ENCODE results near the gene SLC17A2.
"Not testable (repeated sequence)": the region's sequence is repeated elsewhere in the genome, so short reads cannot be mapped to it uniquely, and the experiment has no call there.

Gene SLC17A2

DNA sequence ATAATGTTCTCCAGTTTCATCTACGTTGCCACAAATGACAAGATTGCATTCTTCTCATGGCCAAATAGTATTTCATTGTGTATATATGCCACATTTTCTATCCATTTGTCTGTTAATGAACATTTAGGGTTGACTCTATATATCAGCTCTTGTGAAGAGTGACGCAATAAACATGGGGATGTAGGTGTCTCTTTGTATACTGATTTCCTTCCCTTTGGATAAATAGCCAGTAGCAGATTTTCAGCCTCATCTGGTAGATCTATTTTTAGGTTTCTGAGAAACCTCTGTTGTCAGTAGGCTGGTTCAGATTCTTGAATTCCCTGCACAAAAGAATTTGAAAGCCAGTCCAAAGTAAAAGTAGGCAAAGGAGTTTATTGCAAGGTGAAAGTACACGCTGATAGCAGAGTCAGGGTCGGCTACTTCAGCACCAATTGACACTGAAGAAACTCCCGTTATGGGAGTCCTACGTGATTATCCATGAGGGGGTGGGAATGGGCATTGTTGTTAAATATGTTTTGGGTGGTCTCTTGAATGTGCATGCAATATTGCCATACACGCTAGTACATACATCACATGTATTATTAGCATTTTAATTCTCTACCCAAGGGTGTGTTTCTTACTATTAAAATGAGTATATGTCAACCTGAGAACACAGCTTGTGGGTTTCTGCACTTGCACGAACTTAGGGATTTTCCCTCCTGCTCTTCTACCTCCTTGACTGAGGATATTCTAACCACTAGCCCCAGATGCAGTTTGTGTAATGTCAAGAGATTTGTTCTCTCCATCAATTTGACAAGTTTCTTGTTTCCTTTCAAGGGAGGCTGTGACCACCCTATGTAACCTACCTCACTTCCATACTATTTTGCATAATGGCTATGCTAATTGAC lies 14.4 kb upstream of the SLC17A2 start:
- in situ Hi-C loops (cut with MboI; ENCODE audit: low sequenced_read_pairs), result no loop called here
- Histone ChIP-seq H3K27me3 (ENCODE audit: low read depth) (no peaks in the 10 kb centered on the region), H3K4me3 (no peak overlapping the region), H3K9me3 (no peaks in the 10 kb centered on the region), H3K4me1 (no peaks in the 10 kb centered on the region), H3K36me3 (replicated peaks) (no peaks in the 10 kb centered on the region)
- no peak for DNase-seq (ENCODE audit: low spot score in 2 of 2)

DNA sequence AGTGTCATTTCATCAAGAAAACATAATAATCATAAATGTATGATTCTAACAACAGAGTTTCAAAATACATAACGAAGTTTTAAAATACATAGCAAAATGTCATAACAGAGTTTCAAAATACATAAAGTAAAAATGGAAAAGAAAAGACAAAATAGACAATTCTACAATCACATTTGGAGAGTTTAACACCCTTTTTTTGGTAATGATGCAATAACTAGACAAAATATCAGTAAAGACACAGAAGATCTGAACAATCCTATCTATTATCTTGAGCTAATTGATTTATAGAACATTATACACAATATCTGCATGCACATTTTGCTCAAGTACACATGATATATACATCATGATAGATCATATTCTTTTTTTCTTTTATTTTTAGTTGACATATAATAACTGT lies 13.4 kb upstream of the SLC17A2 start:
- Histone ChIP-seq H3K36me3 (replicated peaks) (no peaks in the 10 kb centered on the region), H3K9me3 (no peaks in the 10 kb centered on the region), H3K4me1 (no peaks in the 10 kb centered on the region), H3K27me3 (ENCODE audit: low read depth) (no peaks in the 10 kb centered on the region), H3K4me3 (no peak overlapping the region)
- in situ Hi-C loops (cut with MboI; ENCODE audit: low sequenced_read_pairs), result no loop called here
- no peak for DNase-seq (ENCODE audit: low spot score in 2 of 2)

GRCh38 chr6:25942561-25943147 lies 12.2 kb upstream of the SLC17A2 start:
- DNase-seq (ENCODE audit: low spot score in 2 of 2), result no peak
- H3K36me3 ChIP-seq (replicated peaks), result no peaks in the 10 kb centered on the region
- in situ Hi-C loops (cut with MboI; ENCODE audit: low sequenced_read_pairs), result no loop called here

GRCh38 chr6:25939593-25939992 lies 9.1 kb upstream of the SLC17A2 start:
- no peaks in the 10 kb centered on the region for H3K9me3 ChIP-seq
- no peak for DNase-seq (ENCODE audit: low spot score in 2 of 2)
- in situ Hi-C loops (cut with MboI; ENCODE audit: low sequenced_read_pairs), result no loop called here
- no peaks in the 10 kb centered on the region for H3K27me3 ChIP-seq (ENCODE audit: low read depth)
- H3K4me3 ChIP-seq, result no peak overlapping the region
- H3K36me3 ChIP-seq (replicated peaks), result no peaks in the 10 kb centered on the region
- H3K4me1 ChIP-seq, result no peaks in the 10 kb centered on the region

More at GRCh38 chr6:25942561-25943147, 12.2 kb upstream of the SLC17A2 start:
- Histone ChIP-seq H3K9me3 (no peaks in the 10 kb centered on the region), H3K4me3 (no peak overlapping the region), H3K4me1 (no peaks in the 10 kb centered on the region), H3K27me3 (ENCODE audit: low read depth) (no peaks in the 10 kb centered on the region)

GRCh38 chr6:25935953-25936352 lies 5.5 kb upstream of the SLC17A2 start:
- Histone ChIP-seq H3K9me3 (no peaks in the 10 kb centered on the region), H3K27me3 (ENCODE audit: low read depth) (0 out of 2 replicates have a peak, but pooled peaks cover 2% of the 10 kb centered on the region), H3K4me3 (no peak overlapping the region), H3K36me3 (replicated peaks) (no peaks in the 10 kb centered on the region), H3K4me1 (no peaks in the 10 kb centered on the region)
- in situ Hi-C loops (cut with MboI; ENCODE audit: low sequenced_read_pairs), result no loop called here
- no peak for DNase-seq (ENCODE audit: low spot score in 2 of 2)

GRCh38 chr6:25934735-25935313 lies 4.3 kb upstream of the SLC17A2 start:
- Histone ChIP-seq H3K4me1 (no peaks in the 10 kb centered on the region), H3K36me3 (replicated peaks) (no peaks in the 10 kb centered on the region), H3K27me3 (ENCODE audit: low read depth) (0 out of 2 replicates have a peak, but pooled peaks cover 2% of the 10 kb centered on the region), H3K9me3 (no peaks in the 10 kb centered on the region), H3K4me3 (no peak overlapping the region)
- in situ Hi-C loops (cut with MboI; ENCODE audit: low sequenced_read_pairs), result no loop called here
- no peak for DNase-seq (ENCODE audit: low spot score in 2 of 2)

DNA sequence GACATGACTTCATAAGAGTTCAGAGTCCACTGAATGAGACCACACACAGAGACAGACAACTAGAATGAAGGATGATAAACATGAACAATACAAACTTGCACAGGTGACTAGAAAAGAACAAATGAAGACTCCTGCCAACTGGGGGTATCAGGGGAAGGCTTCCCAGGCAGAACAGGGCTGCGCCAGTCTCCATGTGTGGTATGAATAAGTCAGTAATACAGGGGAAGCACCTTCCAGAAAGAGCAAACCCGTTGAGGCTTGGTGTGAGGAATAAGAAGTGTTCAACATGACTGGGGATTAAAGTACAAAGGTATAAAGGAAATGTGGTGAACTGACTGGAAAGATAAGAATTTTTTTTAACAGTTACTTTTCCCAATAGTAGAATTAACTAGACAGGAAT lies 3.7 kb upstream of the SLC17A2 start:
- 0 out of 2 replicates have a peak, but pooled peaks cover 2% of the 10 kb centered on the region for H3K27me3 ChIP-seq (ENCODE audit: low read depth)
- no peaks in the 10 kb centered on the region for H3K4me1 ChIP-seq
- DNase-seq (ENCODE audit: low spot score in 2 of 2), result no peak
- no peak overlapping the region for H3K4me3 ChIP-seq
- H3K9me3 ChIP-seq, result no peaks in the 10 kb centered on the region
- in situ Hi-C loops (cut with MboI; ENCODE audit: low sequenced_read_pairs), result no loop called here
- no peaks in the 10 kb centered on the region for H3K36me3 ChIP-seq (replicated peaks)

DNA sequence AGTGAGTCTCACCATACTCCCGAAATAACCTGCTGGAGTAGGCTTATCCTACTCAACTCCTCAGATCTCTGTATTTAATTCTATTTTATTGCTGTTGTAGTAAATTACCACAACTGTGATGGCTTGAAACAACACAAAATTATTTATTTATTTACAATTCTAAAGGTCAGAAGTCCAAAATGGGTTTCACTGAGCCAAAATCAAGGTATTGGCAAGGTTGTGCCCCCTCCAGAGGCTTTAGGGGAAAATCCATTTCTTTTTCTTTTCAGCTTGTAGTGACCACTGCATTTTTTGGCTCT lies 869 bp upstream of the SLC17A2 start:
- in situ Hi-C loops (cut with MboI; ENCODE audit: low sequenced_read_pairs), result no loop called here
- H3K36me3 ChIP-seq (replicated peaks), result no peaks in the 10 kb centered on the region
- H3K4me1 ChIP-seq, result no peaks in the 10 kb centered on the region
- no peak overlapping the region for H3K4me3 ChIP-seq
- no peaks in the 10 kb centered on the region for H3K9me3 ChIP-seq
- 0 out of 2 replicates have a peak, but pooled peaks cover 2% of the 10 kb centered on the region for H3K27me3 ChIP-seq (ENCODE audit: low read depth)
- no peak for DNase-seq (ENCODE audit: low spot score in 2 of 2)

DNA sequence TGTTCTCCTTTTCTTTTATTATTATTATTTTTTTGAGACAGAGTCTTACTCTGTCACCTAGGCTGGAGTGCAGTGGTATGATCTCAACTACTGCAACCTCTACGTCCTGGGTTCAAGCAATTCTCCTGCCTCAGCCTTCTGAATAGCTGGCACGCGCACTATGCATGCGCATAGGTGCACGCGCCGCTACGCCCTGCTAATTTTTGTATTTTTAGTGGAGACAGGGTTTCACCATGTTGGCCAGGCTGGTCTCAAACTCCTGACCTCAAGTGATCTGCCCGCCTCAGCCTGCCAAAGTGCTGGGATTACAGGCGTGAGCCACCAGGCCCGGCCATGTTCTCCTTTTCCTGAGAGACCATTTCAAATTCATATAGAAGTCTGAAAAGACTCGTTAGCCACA lies 706 bp downstream of the SLC17A2 start:
- H3K9me3 ChIP-seq; H3K4me3 ChIP-seq; H3K27me3 ChIP-seq (ENCODE audit: low read depth); H3K4me1 ChIP-seq; DNase-seq (ENCODE audit: low spot score in 2 of 2); in situ Hi-C loops (cut with MboI; ENCODE audit: low sequenced_read_pairs); H3K36me3 ChIP-seq (replicated peaks): not testable (repeated sequence)

DNA sequence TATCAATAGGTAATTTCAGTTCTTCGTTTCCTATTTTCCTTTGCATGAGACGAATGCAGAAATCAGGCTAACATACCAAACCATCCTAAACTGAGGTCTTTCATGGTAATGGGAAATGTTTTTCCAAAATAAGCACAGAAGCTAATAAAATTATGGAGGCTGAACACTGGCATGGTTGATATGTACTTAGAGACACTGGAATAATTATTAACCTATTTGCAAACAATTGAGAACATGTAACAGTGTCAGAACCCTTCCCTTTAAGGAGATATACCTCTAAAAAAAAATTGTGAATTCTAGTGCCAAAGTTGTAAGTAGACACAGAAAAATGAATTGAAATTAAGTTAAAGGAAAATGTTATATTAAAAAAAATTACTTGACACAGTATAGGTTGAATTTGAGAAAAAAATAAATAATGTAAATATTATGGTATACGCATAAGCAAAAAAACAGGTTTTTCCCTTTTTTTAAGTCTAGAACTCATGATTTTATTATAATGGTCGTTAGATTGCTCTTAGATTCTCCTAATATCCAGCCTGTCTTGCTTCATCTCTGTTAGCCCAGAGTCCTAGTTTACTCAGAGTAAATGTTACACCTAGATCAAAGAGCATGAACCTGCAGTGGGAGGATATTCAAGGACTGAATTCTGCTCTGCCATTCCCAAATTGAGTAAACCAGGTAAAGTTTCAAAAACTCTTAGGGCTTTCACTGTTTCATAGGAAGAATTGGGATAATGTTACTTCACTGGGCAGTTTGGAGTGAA lies 1.7 kb downstream of the SLC17A2 start:
- Histone ChIP-seq H3K4me1 (no peaks in the 10 kb centered on the region), H3K27me3 (ENCODE audit: low read depth) (0 out of 2 replicates have a peak, but pooled peaks cover 2% of the 10 kb centered on the region), H3K9me3 (no peaks in the 10 kb centered on the region), H3K36me3 (replicated peaks) (no peaks in the 10 kb centered on the region), H3K4me3 (no peak overlapping the region)
- DNase-seq (ENCODE audit: low spot score in 2 of 2), result no peak
- in situ Hi-C loops (cut with MboI; ENCODE audit: low sequenced_read_pairs), result no loop called here

DNA sequence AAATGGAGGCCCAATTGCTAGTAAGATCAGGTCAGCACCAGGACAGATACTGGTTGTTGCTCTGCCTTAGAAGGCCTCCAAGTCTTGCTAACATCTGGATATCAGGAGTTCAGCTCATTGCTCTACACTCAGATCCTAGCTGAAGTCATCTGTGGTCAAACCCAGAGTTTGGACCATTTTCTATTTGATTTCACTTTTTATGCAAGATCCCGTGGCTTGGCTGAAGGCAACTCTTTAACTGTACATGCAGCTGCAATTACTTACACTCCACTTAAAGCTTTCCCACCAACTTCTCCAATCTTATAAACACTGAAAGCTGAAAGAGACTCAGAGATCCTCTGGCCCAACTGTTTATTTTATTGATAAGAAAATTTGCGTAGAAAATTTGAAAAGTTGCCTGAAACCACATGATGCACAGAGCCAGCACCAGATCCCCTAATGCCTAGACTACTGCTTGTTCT lies 2.7 kb downstream of the SLC17A2 start:
- H3K4me1 ChIP-seq, result no peaks in the 10 kb centered on the region
- no peak for DNase-seq (ENCODE audit: low spot score in 2 of 2)
- no peaks in the 10 kb centered on the region for H3K9me3 ChIP-seq
- no peaks in the 10 kb centered on the region for H3K27me3 ChIP-seq (ENCODE audit: low read depth)
- H3K4me3 ChIP-seq, result no peak overlapping the region
- no peaks in the 10 kb centered on the region for H3K36me3 ChIP-seq (replicated peaks)
- in situ Hi-C loops (cut with MboI; ENCODE audit: low sequenced_read_pairs), result no loop called here

- Histone ChIP-seq H3K4me3 (no peak overlapping the region), H3K4me1 (no peaks in the 10 kb centered on the region), H3K9me3 (no peaks in the 10 kb centered on the region), H3K27me3 (ENCODE audit: low read depth) (no peaks in the 10 kb centered on the region), H3K36me3 (replicated peaks) (no peaks in the 10 kb centered on the region)
- DNase-seq (ENCODE audit: low spot score in 2 of 2), result no peak
- in situ Hi-C loops (cut with MboI; ENCODE audit: low sequenced_read_pairs), result no loop called here
Observed at GRCh38 chr6:25927178-25927577, 3.3 kb downstream of the SLC17A2 start.

GRCh38 chr6:25925876-25926275 lies 4.6 kb downstream of the SLC17A2 start:
- no peaks in the 10 kb centered on the region for H3K4me1 ChIP-seq
- in situ Hi-C loops (cut with MboI; ENCODE audit: low sequenced_read_pairs), result no loop called here
- H3K27me3 ChIP-seq (ENCODE audit: low read depth), result no peaks in the 10 kb centered on the region
- H3K9me3 ChIP-seq, result no peaks in the 10 kb centered on the region
- DNase-seq (ENCODE audit: low spot score in 2 of 2), result no peak
- no peaks in the 10 kb centered on the region for H3K36me3 ChIP-seq (replicated peaks)
- H3K4me3 ChIP-seq, result no peak overlapping the region

DNA sequence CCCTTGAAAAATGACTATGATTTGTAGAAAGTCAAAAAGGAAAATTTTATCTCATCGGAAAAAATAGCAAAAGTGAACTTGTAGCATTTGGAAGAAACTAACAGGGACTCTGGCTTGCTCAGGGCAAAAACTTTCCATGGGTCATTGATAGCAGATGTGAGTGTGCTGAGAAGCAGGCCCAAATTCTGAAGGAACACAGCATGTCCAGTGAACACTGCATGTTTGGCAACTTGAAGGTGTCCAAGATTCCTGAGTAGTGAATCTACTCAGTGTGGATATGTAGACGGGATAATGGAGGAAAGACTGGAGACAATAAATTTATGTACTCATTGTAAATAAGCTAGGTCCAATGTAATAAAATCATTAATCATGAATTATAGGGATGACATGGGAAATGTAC lies 8.2 kb downstream of the SLC17A2 start:
- Histone ChIP-seq H3K4me1 (no peaks in the 10 kb centered on the region), H3K36me3 (replicated peaks) (no peaks in the 10 kb centered on the region), H3K4me3 (no peak overlapping the region), H3K9me3 (no peaks in the 10 kb centered on the region), H3K27me3 (ENCODE audit: low read depth) (no peaks in the 10 kb centered on the region)
- no peak for DNase-seq (ENCODE audit: low spot score in 2 of 2)
- in situ Hi-C loops (cut with MboI; ENCODE audit: low sequenced_read_pairs), result no loop called here
